ENCODE data around the gene NCOA7. TPM values are rescaled to one million over a fixed set of nuclear protein-coding genes. Genes with fewer than 3 reads are reported as not detected.
"Not testable (repeated sequence)": the region's sequence is repeated elsewhere in the genome, so short reads cannot be mapped to it uniquely, and the experiment has no call there.

NCOA7 gene
- total RNA-seq, 1 donor from 2014 or later, result 6.3 TPM

DNA sequence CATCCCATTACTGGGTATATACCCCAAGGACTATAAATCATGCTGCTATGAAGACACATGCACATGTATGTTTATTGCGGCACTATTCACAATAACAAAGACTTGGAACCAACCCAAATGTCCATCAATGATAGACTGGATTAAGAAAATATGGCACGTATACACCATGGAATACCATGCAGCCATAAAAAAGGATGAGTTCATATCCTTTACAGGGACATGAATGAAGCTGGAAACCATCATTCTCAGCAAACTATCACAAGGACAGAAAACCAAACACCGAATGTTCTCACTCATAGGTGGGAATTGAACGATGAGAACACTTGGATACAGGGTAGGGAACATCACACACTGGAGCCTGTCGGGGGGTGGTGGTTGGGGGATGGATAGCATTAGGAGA is 57.5 kb downstream of the NCOA7 start:
- not testable (repeated sequence) for H3K4me3 ChIP-seq (ENCODE audit: low read length in 3 of 3); H3K36me3 ChIP-seq (ENCODE audit: control insufficient read depth in 3 of 3, insufficient read depth in 3 of 3, low read length in 3 of 3); H3K4me1 ChIP-seq (ENCODE audit: control insufficient read depth in 3 of 3, insufficient read depth in 3 of 3, low read length in 3 of 3); H3K27ac ChIP-seq (ENCODE audit: low read depth, low read length); H3K27me3 ChIP-seq (ENCODE audit: control insufficient read depth in 3 of 3, insufficient read depth in 3 of 3, low read length in 3 of 3); H3K9ac ChIP-seq (ENCODE audit: low read depth in 1 of 3, low read length in 3 of 3); H3K9me3 ChIP-seq (ENCODE audit: control insufficient read depth in 3 of 3, low read length in 3 of 3)

DNA sequence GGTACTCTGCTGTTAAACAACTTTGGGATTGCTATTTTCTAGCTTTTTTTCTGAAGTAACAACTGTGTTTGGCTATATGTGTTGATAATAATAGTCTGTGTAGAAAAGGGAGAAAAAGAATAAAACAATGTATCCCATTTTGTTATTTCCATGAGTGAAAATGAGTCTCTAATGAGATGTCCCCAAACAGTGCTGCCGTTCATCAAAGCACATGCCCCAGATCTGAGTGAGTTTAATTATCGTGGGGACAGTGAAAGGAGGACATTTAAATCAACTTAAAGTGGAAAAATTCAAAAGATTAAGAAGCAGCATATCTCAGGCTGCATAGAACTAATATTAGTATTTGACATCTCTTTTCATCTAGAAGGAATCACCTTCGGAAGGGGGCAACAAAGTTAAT is 59.6 kb downstream of the NCOA7 start:
- no peak overlapping the region for H3K9ac ChIP-seq (ENCODE audit: low read depth in 1 of 3, low read length in 3 of 3)
- H3K4me3 ChIP-seq (ENCODE audit: low read length in 3 of 3), result no peak overlapping the region
- no peaks in the 10 kb centered on the region for H3K9me3 ChIP-seq (ENCODE audit: control insufficient read depth in 3 of 3, low read length in 3 of 3)
- H3K27me3 ChIP-seq (ENCODE audit: control insufficient read depth in 3 of 3, insufficient read depth in 3 of 3, low read length in 3 of 3), result no peaks in the 10 kb centered on the region
- H3K27ac ChIP-seq (ENCODE audit: low read depth, low read length), result no peak overlapping the region
- H3K4me1 ChIP-seq (ENCODE audit: control insufficient read depth in 3 of 3, insufficient read depth in 3 of 3, low read length in 3 of 3), result no peaks in the 10 kb centered on the region
- no peaks in the 10 kb centered on the region for H3K36me3 ChIP-seq (ENCODE audit: control insufficient read depth in 3 of 3, insufficient read depth in 3 of 3, low read length in 3 of 3)

DNA sequence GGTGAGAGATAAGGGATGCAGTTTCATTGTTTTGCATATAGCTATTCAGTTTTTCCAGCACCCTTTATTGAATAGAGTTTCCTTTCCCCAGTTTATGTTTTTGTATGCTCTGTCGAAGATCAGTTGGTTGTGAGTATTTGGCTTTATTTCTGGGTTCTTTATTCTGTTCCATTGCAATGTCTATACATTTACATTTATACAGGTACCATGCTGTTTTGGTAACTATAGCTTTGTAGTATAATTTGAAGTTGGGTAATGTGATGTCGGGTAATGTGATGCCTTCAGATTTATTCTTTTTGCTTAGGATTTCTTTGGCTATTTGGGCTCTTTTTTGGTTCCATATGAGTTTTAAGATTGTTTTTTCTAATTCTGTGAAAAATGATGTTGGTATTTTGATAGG is 61.8 kb downstream of the NCOA7 start:
- Histone ChIP-seq H3K9ac (ENCODE audit: low read depth in 1 of 3, low read length in 3 of 3) (no peak overlapping the region), H3K4me3 (ENCODE audit: low read length in 3 of 3) (no peak overlapping the region), H3K27me3 (ENCODE audit: control insufficient read depth in 3 of 3, insufficient read depth in 3 of 3, low read length in 3 of 3) (no peaks in the 10 kb centered on the region), H3K9me3 (ENCODE audit: control insufficient read depth in 3 of 3, low read length in 3 of 3) (no peaks in the 10 kb centered on the region), H3K4me1 (ENCODE audit: control insufficient read depth in 3 of 3, insufficient read depth in 3 of 3, low read length in 3 of 3) (no peaks in the 10 kb centered on the region), H3K27ac (ENCODE audit: low read depth, low read length) (no peak overlapping the region), H3K36me3 (ENCODE audit: control insufficient read depth in 3 of 3, insufficient read depth in 3 of 3, low read length in 3 of 3) (peaks cover 0 to 7% (median 0%) of the 10 kb centered on the region in 3 donors)

DNA sequence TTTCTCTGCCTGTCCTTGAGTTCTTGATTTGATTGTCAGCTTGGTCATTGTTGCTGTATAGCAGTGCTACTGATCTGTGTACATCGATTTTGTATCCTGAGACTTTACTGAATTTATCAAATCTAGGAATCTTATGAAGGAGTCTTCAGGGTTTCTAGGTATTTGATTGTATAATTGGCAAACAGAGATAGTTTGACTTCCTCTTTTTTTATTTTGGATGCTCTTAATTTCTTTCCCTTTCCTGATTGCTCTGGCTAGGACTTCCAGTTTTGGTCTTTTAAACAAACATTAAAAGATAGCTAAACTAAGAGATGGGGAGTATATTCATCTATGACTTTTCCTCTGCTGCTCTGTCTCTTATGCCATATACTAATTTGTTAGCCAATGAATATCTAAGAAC is 62.4 kb downstream of the NCOA7 start:
- no peak overlapping the region for H3K4me3 ChIP-seq (ENCODE audit: low read length in 3 of 3)
- no peaks in the 10 kb centered on the region for H3K27me3 ChIP-seq (ENCODE audit: control insufficient read depth in 3 of 3, insufficient read depth in 3 of 3, low read length in 3 of 3)
- H3K9ac ChIP-seq (ENCODE audit: low read depth in 1 of 3, low read length in 3 of 3), result peak overlapping the region in 1 of 3 donors; percentile 21
- H3K36me3 ChIP-seq (ENCODE audit: control insufficient read depth in 3 of 3, insufficient read depth in 3 of 3, low read length in 3 of 3), result peaks cover 0 to 7% (median 0%) of the 10 kb centered on the region in 3 donors
- H3K4me1 ChIP-seq (ENCODE audit: control insufficient read depth in 3 of 3, insufficient read depth in 3 of 3, low read length in 3 of 3), result no peaks in the 10 kb centered on the region
- no peaks in the 10 kb centered on the region for H3K9me3 ChIP-seq (ENCODE audit: control insufficient read depth in 3 of 3, low read length in 3 of 3)
- H3K27ac ChIP-seq (ENCODE audit: low read depth, low read length), result no peak overlapping the region

DNA sequence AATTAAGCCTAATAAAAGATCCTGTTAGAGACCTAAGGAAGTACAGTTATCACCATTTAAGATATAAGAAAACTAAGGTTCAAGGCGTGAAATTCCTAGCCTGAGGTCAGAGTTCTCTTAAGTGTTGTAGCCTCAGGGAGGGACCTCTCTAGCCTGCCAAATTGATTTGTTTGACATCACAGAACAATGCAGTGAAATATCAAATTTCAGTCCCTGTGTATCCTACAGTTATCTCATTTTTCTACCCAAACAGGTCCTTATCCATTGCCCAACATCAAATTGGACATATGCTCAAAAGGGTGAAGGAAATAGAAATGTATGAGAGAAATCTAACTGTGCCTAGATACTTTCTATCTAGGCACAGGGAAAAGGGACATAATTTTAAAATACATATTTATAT is 63.0 kb downstream of the NCOA7 start:
- H3K9me3 ChIP-seq (ENCODE audit: control insufficient read depth in 3 of 3, low read length in 3 of 3), result no peaks in the 10 kb centered on the region
- no peaks in the 10 kb centered on the region for H3K4me1 ChIP-seq (ENCODE audit: control insufficient read depth in 3 of 3, insufficient read depth in 3 of 3, low read length in 3 of 3)
- no peaks in the 10 kb centered on the region for H3K27me3 ChIP-seq (ENCODE audit: control insufficient read depth in 3 of 3, insufficient read depth in 3 of 3, low read length in 3 of 3)
- no peak overlapping the region for H3K9ac ChIP-seq (ENCODE audit: low read depth in 1 of 3, low read length in 3 of 3)
- no peak overlapping the region for H3K27ac ChIP-seq (ENCODE audit: low read depth, low read length)
- peaks cover 0 to 7% (median 0%) of the 10 kb centered on the region in 3 donors for H3K36me3 ChIP-seq (ENCODE audit: control insufficient read depth in 3 of 3, insufficient read depth in 3 of 3, low read length in 3 of 3)
- H3K4me3 ChIP-seq (ENCODE audit: low read length in 3 of 3), result no peak overlapping the region

DNA sequence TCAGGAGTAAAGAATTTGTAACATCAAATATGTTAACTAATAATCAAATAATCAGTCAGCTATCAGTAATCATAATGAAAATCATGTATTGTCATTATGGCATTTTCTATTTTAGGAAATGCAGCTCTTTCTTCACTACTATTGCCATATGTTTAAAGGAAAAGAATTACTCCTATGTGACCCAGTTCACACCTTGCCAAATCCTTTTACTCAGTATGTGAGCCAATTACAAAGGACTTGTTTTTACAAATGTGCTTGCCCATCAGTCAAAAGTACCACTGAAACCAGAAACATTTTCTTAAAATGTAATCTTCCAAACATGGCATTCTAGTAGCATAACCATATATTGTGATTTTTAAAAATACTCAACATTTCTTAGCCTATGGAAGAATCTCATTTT is 63.6 kb downstream of the NCOA7 start:
- Histone ChIP-seq H3K27me3 (ENCODE audit: control insufficient read depth in 3 of 3, insufficient read depth in 3 of 3, low read length in 3 of 3) (no peaks in the 10 kb centered on the region), H3K27ac (ENCODE audit: low read depth, low read length) (no peak overlapping the region), H3K4me3 (ENCODE audit: low read length in 3 of 3) (no peak overlapping the region), H3K9me3 (ENCODE audit: control insufficient read depth in 3 of 3, low read length in 3 of 3) (no peaks in the 10 kb centered on the region), H3K36me3 (ENCODE audit: control insufficient read depth in 3 of 3, insufficient read depth in 3 of 3, low read length in 3 of 3) (peaks cover 0 to 7% (median 0%) of the 10 kb centered on the region in 3 donors), H3K9ac (ENCODE audit: low read depth in 1 of 3, low read length in 3 of 3) (no peak overlapping the region), H3K4me1 (ENCODE audit: control insufficient read depth in 3 of 3, insufficient read depth in 3 of 3, low read length in 3 of 3) (no peaks in the 10 kb centered on the region)

DNA sequence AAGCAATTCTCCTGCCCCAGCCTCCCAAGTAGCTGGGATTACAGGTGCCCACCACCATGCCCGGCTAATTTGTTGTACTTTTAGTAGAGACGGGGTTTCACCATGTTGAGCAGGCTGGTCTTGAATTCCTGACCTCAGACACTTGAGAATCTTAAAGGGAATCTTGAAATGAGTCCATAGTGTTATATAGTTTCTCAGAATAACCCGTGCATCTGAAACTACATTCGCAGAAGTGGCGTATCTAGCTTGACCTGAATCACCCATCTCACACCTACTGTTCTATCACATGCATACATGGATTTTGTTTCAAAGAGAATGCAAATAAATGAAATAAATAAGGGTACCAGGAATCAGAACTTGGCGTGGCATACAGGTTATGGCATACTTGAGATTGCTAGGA is 65.0 kb downstream of the NCOA7 start:
- Histone ChIP-seq H3K9me3 (ENCODE audit: control insufficient read depth in 3 of 3, low read length in 3 of 3) (no peaks in the 10 kb centered on the region), H3K4me3 (ENCODE audit: low read length in 3 of 3) (no peak overlapping the region), H3K36me3 (ENCODE audit: control insufficient read depth in 3 of 3, insufficient read depth in 3 of 3, low read length in 3 of 3) (peaks cover 0 to 7% (median 0%) of the 10 kb centered on the region in 3 donors), H3K4me1 (ENCODE audit: control insufficient read depth in 3 of 3, insufficient read depth in 3 of 3, low read length in 3 of 3) (no peaks in the 10 kb centered on the region), H3K27ac (ENCODE audit: low read depth, low read length) (no peak overlapping the region), H3K27me3 (ENCODE audit: control insufficient read depth in 3 of 3, insufficient read depth in 3 of 3, low read length in 3 of 3) (no peaks in the 10 kb centered on the region), H3K9ac (ENCODE audit: low read depth in 1 of 3, low read length in 3 of 3) (no peak overlapping the region)

DNA sequence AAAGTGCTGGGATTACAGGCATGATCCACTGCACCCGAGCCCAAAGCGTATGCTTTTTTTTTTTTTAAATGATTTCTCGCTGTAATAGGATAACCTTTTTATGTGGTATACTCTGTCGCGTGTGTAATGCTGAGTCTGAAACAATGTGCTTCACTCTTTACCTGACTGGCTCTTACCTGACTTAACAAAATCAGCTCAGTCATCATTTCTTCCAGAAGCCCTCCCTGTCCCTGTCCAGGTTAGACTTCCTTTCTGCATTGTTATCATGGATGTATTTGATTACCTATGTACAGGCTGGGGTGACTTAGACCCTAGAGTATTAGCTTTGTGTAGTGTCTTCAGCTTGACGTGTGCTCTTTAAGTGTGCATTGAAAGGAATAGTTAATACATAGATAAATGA is 67.1 kb downstream of the NCOA7 start:
- H3K27ac ChIP-seq (ENCODE audit: low read depth, low read length), result no peak overlapping the region
- H3K4me3 ChIP-seq (ENCODE audit: low read length in 3 of 3), result no peak overlapping the region
- no peaks in the 10 kb centered on the region for H3K9me3 ChIP-seq (ENCODE audit: control insufficient read depth in 3 of 3, low read length in 3 of 3)

DNA sequence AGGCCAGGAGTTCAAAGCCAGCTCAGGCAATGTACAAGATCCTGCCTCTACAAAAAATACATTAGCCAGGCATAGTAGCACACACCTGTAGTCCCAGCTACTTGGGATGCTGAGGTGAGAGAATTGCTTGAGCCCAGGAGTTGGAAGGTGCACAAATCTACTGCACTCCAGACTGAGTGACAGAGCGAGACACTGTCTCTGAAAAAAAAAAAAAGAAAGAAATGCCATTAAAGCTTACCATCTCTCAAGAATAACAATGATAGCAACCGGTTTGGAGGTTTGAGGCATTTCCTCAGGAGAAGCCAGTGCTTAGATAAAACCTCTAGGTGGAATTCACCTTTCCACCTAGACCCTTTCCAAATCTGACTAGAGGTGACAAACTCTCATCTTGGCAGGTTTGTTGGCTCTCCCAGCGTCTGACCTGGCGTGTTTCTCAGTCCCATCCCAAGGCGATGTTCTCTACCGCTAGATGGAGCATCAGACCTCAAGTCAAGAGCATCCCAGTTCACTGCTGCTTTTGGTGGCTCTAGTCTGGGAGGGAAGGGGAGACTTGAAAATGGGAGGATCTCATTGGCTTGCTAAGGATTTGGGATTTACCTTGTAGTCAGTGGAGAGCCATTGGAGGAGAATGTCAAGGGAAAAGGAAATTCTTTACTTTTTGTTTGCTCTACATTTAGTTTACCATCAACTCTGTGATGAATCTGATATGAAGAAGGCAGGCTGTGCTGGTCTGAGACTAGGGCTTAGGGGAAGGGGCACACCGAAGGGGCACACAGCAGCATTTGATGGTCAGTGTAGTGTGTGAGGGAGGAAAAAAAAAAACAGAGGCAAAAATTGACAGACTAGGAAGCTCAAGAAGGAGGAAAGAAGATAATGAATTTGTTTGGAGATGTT is 67.9 kb downstream of the NCOA7 start:
- Histone ChIP-seq H3K9ac (ENCODE audit: low read depth in 1 of 3, low read length in 3 of 3) (no peak overlapping the region), H3K4me3 (ENCODE audit: low read length in 3 of 3) (no peak overlapping the region), H3K27ac (ENCODE audit: low read depth, low read length) (no peak overlapping the region), H3K36me3 (ENCODE audit: control insufficient read depth in 3 of 3, insufficient read depth in 3 of 3, low read length in 3 of 3) (peaks cover 0 to 9% (median 0%) of the 10 kb centered on the region in 3 donors), H3K9me3 (ENCODE audit: control insufficient read depth in 3 of 3, low read length in 3 of 3) (no peaks in the 10 kb centered on the region), H3K4me1 (ENCODE audit: control insufficient read depth in 3 of 3, insufficient read depth in 3 of 3, low read length in 3 of 3) (no peaks in the 10 kb centered on the region), H3K27me3 (ENCODE audit: control insufficient read depth in 3 of 3, insufficient read depth in 3 of 3, low read length in 3 of 3) (no peaks in the 10 kb centered on the region)

More for the DNA sequence above, 67.1 kb downstream of the NCOA7 start:
- H3K4me1 ChIP-seq (ENCODE audit: control insufficient read depth in 3 of 3, insufficient read depth in 3 of 3, low read length in 3 of 3), result no peaks in the 10 kb centered on the region
- H3K9ac ChIP-seq (ENCODE audit: low read depth in 1 of 3, low read length in 3 of 3), result no peak overlapping the region
- peaks cover 0 to 9% (median 0%) of the 10 kb centered on the region in 3 donors for H3K36me3 ChIP-seq (ENCODE audit: control insufficient read depth in 3 of 3, insufficient read depth in 3 of 3, low read length in 3 of 3)
- no peaks in the 10 kb centered on the region for H3K27me3 ChIP-seq (ENCODE audit: control insufficient read depth in 3 of 3, insufficient read depth in 3 of 3, low read length in 3 of 3)

DNA sequence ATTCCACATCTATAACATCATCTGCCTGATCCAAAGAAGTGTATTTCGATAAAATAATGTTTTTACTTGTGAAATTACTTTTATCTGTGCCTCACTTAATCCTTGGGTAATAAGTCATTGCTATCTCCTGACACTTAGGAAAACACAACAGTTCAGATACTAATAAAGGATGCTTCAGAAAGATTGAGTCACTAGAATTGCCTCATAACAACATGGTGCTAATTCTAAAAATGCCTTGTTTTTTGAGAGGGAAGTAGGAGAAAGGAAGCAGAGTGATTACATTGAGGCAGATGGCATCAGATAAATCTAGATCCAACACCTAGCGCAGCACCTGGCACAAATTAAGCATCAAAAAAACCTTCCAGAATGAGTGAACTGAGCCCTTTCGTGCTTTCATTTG is 69.0 kb downstream of the NCOA7 start:
- Histone ChIP-seq H3K4me1 (ENCODE audit: control insufficient read depth in 3 of 3, insufficient read depth in 3 of 3, low read length in 3 of 3) (no peaks in the 10 kb centered on the region), H3K27me3 (ENCODE audit: control insufficient read depth in 3 of 3, insufficient read depth in 3 of 3, low read length in 3 of 3) (no peaks in the 10 kb centered on the region), H3K4me3 (ENCODE audit: low read length in 3 of 3) (no peak overlapping the region), H3K9me3 (ENCODE audit: control insufficient read depth in 3 of 3, low read length in 3 of 3) (no peaks in the 10 kb centered on the region), H3K9ac (ENCODE audit: low read depth in 1 of 3, low read length in 3 of 3) (no peak overlapping the region), H3K27ac (ENCODE audit: low read depth, low read length) (no peak overlapping the region), H3K36me3 (ENCODE audit: control insufficient read depth in 3 of 3, insufficient read depth in 3 of 3, low read length in 3 of 3) (peaks cover 0 to 9% (median 0%) of the 10 kb centered on the region in 3 donors)
